Astrocyte (in vitro differentiated cells and primary cell): ENCODE data around the gene SPATA4. TPM values are rescaled to one million over a fixed set of nuclear protein-coding genes. Genes with fewer than 3 reads are reported as not detected.

Source experiments
- DNase-seq: peaks from one replicate; pipeline ENCODE4 v3.0.0-alpha.2; 2010; ENCODE audit warnings: low read depth
- FAIRE-seq: peaks from 2 replicates; lab custom pipeline; 2011; peaks lifted over from hg19 to GRCh38; lab: Jason Lieb, UNC
- H2AFZ ChIP-seq: 2 replicates; pipeline ENCODE4 v1.6.0; 2012; ENCODE audit warnings: low read depth, low read length, inconsistent platforms
- H3K27ac ChIP-seq: 2 replicates; pipeline ENCODE4 v1.5.1; 2011; ENCODE audit warnings: low read depth, low read length, inconsistent platforms
- H3K27me3 ChIP-seq: 2 replicates; pipeline ENCODE4 v1.6.0; 2011; ENCODE audit warnings: low read length, inconsistent platforms; ENCODE audit not compliant: insufficient read depth
- H3K36me3 ChIP-seq: 2 replicates; pipeline ENCODE4 v1.5.1; 2011; ENCODE audit warnings: low read length, inconsistent platforms; ENCODE audit not compliant: insufficient read depth
- H3K4me1 ChIP-seq: 2 replicates; pipeline ENCODE4 v1.5.1; 2011; ENCODE audit warnings: low read length, inconsistent platforms; ENCODE audit not compliant: insufficient read depth
- H3K4me2 ChIP-seq: 2 replicates; pipeline ENCODE4 v1.6.0; 2012; ENCODE audit warnings: low read length, inconsistent platforms
- H3K4me3 ChIP-seq: 2 replicates; pipeline ENCODE4 v1.5.1; 2011; ENCODE audit warnings: low read depth, mild to moderate bottlenecking, low read length, inconsistent platforms; ENCODE audit not compliant: insufficient read depth
- H3K79me2 ChIP-seq: 2 replicates; pipeline ENCODE4 v1.6.0; 2012; ENCODE audit warnings: mild to moderate bottlenecking, low read length, inconsistent platforms; ENCODE audit not compliant: insufficient read depth
- H3K9ac ChIP-seq: 2 replicates; pipeline ENCODE4 v1.6.0; 2012; ENCODE audit warnings: mild to moderate bottlenecking, low read length, inconsistent platforms
- H3K9me3 ChIP-seq: 2 replicates; pipeline ENCODE4 v1.5.1; 2012; ENCODE audit warnings: low read depth, mild to moderate bottlenecking, low read length, inconsistent platforms; ENCODE audit not compliant: insufficient read depth
- H4K20me1 ChIP-seq: 2 replicates; pipeline ENCODE4 v1.6.0; 2012; ENCODE audit warnings: low read length, inconsistent platforms; ENCODE audit not compliant: insufficient read depth
- H3K27ac Mint-ChIP-seq: one replicate; pipeline ENCODE4 v1.8.0; 2021; ENCODE audit warnings: mild to moderate bottlenecking, mixed read lengths; ENCODE audit not compliant: unreplicated experiment
- H3K27me3 Mint-ChIP-seq: one replicate; pipeline ENCODE4 v1.8.0; 2021; ENCODE audit warnings: low read depth, mixed read lengths; ENCODE audit not compliant: unreplicated experiment
- H3K36me3 Mint-ChIP-seq: one replicate; pipeline ENCODE4 v1.8.0; 2021; ENCODE audit warnings: low read depth, mixed read lengths; ENCODE audit not compliant: unreplicated experiment
- H3K4me1 Mint-ChIP-seq: one replicate; pipeline ENCODE4 v1.8.0; 2021; ENCODE audit warnings: low read depth, mixed read lengths; ENCODE audit not compliant: unreplicated experiment
- H3K4me3 Mint-ChIP-seq: one replicate; pipeline ENCODE4 v1.8.0; 2021; ENCODE audit warnings: mild to moderate bottlenecking, moderate library complexity, mixed read lengths; ENCODE audit not compliant: unreplicated experiment
- H3K9me3 Mint-ChIP-seq: one replicate; pipeline ENCODE4 v1.8.0; 2021; ENCODE audit warnings: mild to moderate bottlenecking, mixed read lengths; ENCODE audit not compliant: unreplicated experiment
- CTCF ChIP-seq: IDR thresholded peaks from 2 replicates; pipeline ENCODE4 v1.5.1; 2011; ENCODE audit warnings: low read depth, mild to moderate bottlenecking, inconsistent platforms, low read length, moderate library complexity; ENCODE audit not compliant: insufficient read depth
- EZH2 ChIP-seq: IDR thresholded peaks from 2 replicates; pipeline ENCODE4 v1.6.1; 2012; ENCODE audit warnings: mild to moderate bottlenecking, low read length, inconsistent platforms; ENCODE audit not compliant: insufficient read depth
- total RNA-seq: library from RNA; stranded (reverse); gene quantifications from 2 replicates; pipeline ENCODE4 v1.2.1, GENCODE V29; 2021

The SPATA4 gene
- total RNA-seq, 1 donor from 2014 or later: 0.32 TPM

- H3K36me3 ChIP-seq: no peaks in the 10 kb centered on the region
- no peak overlapping the region for H3K4me3 Mint-ChIP-seq
Observed at GRCh38 chr4:176241703-176242102, 46.3 kb upstream of the SPATA4 start.

GRCh38 chr4:176238826-176239225 lies 43.4 kb upstream of the SPATA4 start:
- Histone ChIP-seq H3K9me3 (no peaks in the 10 kb centered on the region), H3K4me2 (peak overlapping the region; percentile 35), H3K36me3 (no peaks in the 10 kb centered on the region), H3K27ac (peak overlapping the region; percentile 64), H2AFZ (no peak overlapping the region), H3K4me3 (no peak overlapping the region), H3K9ac (peak overlapping the region; percentile 26), H3K79me2 (no peaks in the 10 kb centered on the region), H4K20me1 (no peaks in the 10 kb centered on the region), H3K4me1 (peaks cover 10% of the 10 kb centered on the region), H3K27me3 (no peaks in the 10 kb centered on the region)
- Mint-ChIP-seq H3K27ac (no peak overlapping the region), H3K4me1 (peaks cover 13% of the 10 kb centered on the region), H3K9me3 (no peaks in the 10 kb centered on the region), H3K36me3 (no peaks in the 10 kb centered on the region), H3K4me3 (no peak overlapping the region), H3K27me3 (no peaks in the 10 kb centered on the region)
- TF ChIP-seq CTCF (no peak), EZH2 (no peak)
- FAIRE-seq (no peak), DNase-seq (peak; percentile 55)

More at GRCh38 chr4:176241703-176242102, 46.3 kb upstream of the SPATA4 start:
- Histone ChIP-seq H3K27me3 (no peaks in the 10 kb centered on the region), H3K79me2 (no peaks in the 10 kb centered on the region), H3K27ac (no peak overlapping the region), H3K9ac (no peak overlapping the region), H3K9me3 (no peaks in the 10 kb centered on the region), H4K20me1 (no peaks in the 10 kb centered on the region), H3K4me3 (no peak overlapping the region), H2AFZ (no peak overlapping the region), H3K4me2 (no peak overlapping the region), H3K4me1 (peaks cover 10% of the 10 kb centered on the region)
- Mint-ChIP-seq H3K4me1 (peaks cover 13% of the 10 kb centered on the region), H3K9me3 (no peaks in the 10 kb centered on the region), H3K36me3 (no peaks in the 10 kb centered on the region), H3K27me3 (no peaks in the 10 kb centered on the region), H3K27ac (no peak overlapping the region)
- no peak for DNase-seq
- TF ChIP-seq EZH2: no peak
- no peak for FAIRE-seq

- Histone ChIP-seq H3K27ac (peak overlapping the region; percentile 64), H3K4me3 (no peak overlapping the region), H3K9me3 (no peaks in the 10 kb centered on the region), H3K27me3 (no peaks in the 10 kb centered on the region), H3K79me2 (no peaks in the 10 kb centered on the region), H3K4me2 (peak overlapping the region; percentile 35), H3K9ac (peak overlapping the region; percentile 26), H3K36me3 (no peaks in the 10 kb centered on the region), H3K4me1 (peaks cover 10% of the 10 kb centered on the region), H4K20me1 (no peaks in the 10 kb centered on the region), H2AFZ (no peak overlapping the region)
- Mint-ChIP-seq H3K27me3 (no peaks in the 10 kb centered on the region), H3K4me1 (peaks cover 13% of the 10 kb centered on the region), H3K9me3 (no peaks in the 10 kb centered on the region), H3K4me3 (no peak overlapping the region), H3K36me3 (no peaks in the 10 kb centered on the region), H3K27ac (no peak overlapping the region)
- TF ChIP-seq EZH2 (no peak), CTCF (no peak)
- peak; percentile 37 for FAIRE-seq
- peak; percentile 87 for DNase-seq
Observed at GRCh38 chr4:176238157-176238610, 42.8 kb upstream of the SPATA4 start.
